NOMO-1 treated with DMSO at 0.1 percent for 48 hours (cell line): Measurements from ENCODE around the gene EGR2.
"Not testable (repeated sequence)": the region's sequence is repeated elsewhere in the genome, so short reads cannot be mapped to it uniquely, and the experiment has no call there.

Experiments used
- DNase-seq: peaks from one replicate; lab custom pipeline; 2025; ENCODE audit not compliant: unreplicated experiment; lab: John Stamatoyannopoulos, UW

The EGR2 gene

DNA sequence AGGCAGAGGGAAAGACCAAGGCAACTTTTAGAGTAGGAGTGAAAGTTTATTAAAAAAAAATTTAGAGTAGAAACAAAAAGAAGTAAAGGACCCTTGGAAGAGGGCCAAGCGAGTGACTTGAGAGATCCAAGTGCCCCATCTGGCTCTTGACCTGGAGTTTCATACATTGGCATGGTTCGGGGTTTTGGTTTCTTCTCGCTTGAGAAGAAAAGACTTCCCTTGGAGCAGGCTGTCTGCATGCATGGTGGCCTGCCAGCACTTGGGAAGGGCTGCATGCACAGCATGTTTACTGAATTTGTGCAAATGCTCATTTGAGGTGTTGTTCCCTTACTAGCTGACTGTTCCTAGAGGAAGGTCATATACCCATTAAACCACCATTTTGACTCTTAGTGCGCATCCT lies 20.4 kb downstream of the EGR2 start:
- no peak for DNase-seq

- DNase-seq, result no peak
These were observed 21.1 kb downstream of the EGR2 start for GRCh38 chr10:62795100-62795499.

GRCh38 chr10:62794306-62794705 lies 21.9 kb downstream of the EGR2 start:
- DNase-seq, result no peak

- DNase-seq, result no peak
These were observed 23.9 kb downstream of the EGR2 start for GRCh38 chr10:62792261-62792660.

- no peak for DNase-seq
These were observed 25.6 kb downstream of the EGR2 start for GRCh38 chr10:62790571-62790970.

GRCh38 chr10:62790019-62790555 lies 26.1 kb downstream of the EGR2 start:
- DNase-seq, result no peak

GRCh38 chr10:62788861-62789467 lies 27.2 kb downstream of the EGR2 start:
- no peak for DNase-seq

DNA sequence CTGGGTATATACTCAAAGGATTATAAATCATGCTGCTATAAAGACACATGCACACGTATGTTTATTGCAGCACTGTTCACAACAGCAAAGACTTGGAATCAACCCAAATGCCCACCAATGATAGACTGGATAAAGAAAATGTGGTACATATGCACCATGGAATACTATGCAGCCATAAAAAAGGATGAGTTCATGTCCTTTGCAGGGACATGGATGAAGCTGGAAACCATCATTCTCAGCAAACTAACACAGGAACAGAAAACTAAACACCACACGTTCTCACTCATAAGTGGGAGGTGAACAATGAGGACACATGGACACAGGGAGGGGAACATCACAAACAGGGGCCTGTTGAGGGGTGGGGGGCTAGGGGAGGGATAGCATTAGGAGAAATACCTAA lies 27.9 kb downstream of the EGR2 start:
- not testable (repeated sequence) for DNase-seq

GRCh38 chr10:62784537-62784936 lies 31.6 kb downstream of the EGR2 start:
- DNase-seq, result not testable (repeated sequence)

DNA sequence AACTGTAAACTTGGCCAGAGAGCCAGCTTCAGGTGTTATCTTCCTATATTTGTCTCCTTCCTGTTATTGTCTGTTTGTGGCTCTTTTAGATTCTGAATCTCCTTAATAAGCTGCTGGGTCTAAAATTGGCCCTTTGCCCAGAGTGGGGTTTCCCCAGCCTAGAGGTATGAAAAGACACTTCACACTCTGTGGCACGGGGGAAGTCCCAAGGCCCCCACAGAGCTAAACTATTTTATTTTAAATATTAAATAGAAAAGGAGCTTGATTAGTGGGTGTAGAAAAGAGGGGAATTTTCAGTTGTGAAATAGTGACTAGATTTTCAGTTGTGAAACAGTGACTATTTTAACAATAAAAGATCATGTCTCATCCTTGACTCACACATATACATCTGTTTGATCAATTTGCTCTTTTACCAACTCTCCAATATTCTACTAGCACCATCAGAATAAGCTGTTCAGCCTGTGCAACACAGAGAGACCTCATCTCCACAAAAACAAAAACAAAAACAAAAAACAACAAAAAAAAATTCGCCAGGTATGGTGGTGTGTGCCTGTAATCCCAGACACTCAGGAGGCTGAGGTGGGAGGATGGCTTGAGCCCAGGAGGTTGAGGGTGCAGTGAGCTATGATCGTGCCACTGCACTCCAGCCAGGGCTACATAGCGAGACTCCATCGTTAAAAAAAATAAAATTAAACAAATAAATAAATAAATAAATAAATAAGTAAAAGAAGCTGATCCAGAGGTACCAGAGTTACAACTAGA lies 36.5 kb downstream of the EGR2 start:
- DNase-seq, result no peak

DNA sequence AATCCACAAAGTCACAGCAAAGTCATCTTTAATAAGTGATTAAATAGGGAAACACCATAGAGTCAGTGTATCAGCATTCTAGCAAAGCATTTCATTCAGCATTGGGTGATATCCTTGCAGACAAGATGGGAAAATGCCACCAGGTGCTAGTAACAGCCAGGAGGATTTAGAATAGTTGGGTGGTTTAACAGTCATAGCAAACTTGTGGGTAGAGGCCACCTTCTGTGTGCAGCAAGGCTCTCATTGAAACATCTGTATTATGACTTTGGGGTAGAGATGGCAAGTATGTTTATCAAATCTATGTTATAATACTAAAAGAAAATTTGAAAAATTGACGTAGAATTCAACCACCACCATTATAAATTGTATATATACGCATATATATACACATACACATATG lies 38.0 kb downstream of the EGR2 start:
- DNase-seq, result no peak

DNA sequence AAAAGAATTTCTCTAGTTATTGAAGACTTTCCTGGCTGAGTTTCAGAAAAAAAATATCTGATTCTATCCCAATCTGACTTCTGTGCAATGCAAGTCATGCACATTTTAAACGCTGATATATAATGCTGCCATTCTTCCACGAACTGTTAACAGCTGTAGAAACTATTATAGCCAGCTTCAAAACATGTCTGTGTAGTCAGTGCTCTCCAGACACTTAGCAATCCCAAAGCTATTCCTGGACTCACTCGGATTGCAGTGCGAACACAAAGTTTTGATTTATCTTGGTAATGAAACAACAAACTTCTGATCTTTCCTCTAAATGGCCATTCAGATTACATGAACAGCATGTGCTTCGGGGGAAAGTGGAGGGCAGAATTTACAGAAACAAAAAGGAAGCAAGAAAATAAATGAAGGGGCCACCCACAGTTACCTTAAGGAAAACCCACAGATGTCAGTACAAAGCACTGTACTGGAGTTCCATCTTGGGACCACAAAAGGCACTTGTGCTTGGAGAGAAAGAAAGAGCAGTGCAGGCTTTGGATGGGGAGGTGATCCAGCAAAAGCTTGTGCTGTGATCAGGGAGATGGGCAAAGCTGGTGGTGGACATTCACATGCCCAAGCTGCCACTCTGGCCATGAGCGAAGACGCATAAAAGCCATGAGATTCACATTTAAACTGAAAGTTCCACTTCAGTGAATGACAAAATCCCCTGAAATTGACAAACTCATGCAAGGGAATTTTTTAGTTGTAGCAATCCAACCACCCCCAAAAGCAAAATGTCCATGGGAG lies 43.8 kb downstream of the EGR2 start:
- no peak for DNase-seq

DNA sequence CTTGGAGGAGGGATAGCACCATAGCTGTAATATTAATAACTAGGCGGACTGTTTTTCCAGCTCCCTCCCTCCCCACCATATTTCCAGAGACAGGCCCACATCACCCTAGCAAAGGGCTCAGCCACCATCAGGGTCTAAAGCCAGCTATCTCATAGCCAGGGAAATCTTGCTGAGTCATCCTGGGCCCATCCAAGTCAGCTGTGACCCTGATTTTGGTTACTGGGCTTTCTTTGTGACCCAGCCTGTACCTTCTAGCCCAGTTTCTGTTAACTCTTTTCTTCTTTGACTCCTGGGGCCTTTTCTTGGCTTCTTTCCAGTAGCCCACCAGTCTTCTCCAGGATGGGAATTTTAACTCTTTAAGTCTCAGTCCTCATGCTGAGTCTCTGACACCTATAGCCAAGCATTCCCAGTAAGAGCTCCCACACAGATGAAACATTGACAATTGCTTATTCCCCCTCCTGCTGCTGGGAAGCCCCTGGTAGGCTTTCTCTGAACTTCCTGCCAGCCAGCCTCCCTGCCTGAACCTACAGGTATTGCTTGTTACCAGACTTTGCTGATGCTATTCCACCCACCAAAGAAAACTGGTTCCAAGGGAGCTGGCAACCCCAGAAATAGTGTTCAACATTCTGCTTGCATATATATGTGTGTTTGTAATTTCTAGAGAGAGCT lies 46.5 kb downstream of the EGR2 start:
- DNase-seq, result no peak

- DNase-seq, result no peak
These were observed 49.8 kb downstream of the EGR2 start for GRCh38 chr10:62766386-62766785.

- DNase-seq, result no peak
These were observed 50.4 kb downstream of the EGR2 start for GRCh38 chr10:62765726-62766125.

DNA sequence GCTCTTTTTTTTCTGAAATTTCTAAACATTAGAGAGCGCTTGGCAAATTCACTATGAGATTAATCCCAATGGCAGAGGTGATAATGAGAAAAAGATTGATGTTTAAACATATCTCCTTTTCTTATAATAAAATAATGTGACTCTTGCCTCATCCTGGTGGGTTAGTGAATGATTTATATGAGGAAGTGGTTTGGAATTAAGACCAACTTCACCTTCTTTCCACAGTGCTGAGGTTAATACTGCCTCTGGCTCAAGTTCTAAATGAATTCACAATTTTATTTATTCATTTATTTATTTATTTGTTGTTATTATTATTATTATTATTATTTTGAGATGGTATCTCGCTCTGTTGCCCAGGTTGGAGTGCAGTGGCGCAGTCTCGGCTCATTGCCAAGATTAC lies 52.2 kb downstream of the EGR2 start:
- DNase-seq, result peak; percentile 38

DNA sequence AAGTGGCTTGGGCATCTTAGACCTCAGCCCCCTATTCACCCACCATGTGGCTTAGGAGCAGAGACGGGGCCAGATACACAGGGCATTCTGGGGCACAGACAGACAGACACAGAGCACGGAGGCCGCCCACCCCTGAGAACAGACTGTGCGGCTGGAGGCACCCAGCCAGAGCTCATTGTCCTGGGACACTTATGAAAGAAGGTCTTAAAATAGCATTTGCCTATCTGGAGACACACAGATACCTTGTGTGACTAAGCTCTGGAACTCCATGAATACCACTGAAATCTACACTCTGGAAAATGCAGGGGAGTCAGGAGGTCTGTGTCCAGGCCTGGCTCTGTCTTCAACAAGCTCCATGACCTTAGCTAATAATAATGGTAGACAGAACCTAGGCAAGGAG lies 53.0 kb downstream of the EGR2 start:
- no peak for DNase-seq
